ENCODE measurements around the gene MAPK9.
A peak's percentile ranks its signal among the peaks of the same experiment; 100 is the strongest.

Gene MAPK9

DNA sequence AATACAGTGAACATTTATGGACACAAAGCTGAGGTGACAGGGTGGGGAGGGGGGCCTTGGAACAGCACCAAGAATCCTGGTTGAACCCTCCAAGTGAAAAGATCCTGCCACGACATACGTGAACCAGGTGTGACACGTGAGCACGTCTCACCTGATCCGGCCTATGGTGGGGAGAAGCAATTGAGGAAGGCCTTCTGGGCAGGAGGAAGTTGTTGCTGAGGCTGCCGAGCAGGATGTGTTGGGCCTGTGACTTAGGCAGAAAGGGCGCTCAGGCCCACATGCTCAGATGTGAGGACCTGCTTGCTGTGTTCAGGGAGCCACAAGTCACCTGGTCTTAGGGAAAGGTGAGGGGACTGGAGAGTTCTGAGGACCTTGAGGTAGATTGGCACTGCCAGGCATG, 2.5 kb upstream of the MAPK9 start:
- Histone ChIP-seq H3K79me1 (ENCODE audit: low read depth, low read length) (peaks cover 13% of the 10 kb centered on the region), H2AFZ (ENCODE audit: low read length) (no peak overlapping the region), H3K27ac (replicated peaks; ENCODE audit: low read length) (no peak overlapping the region), H2BK120ac (ENCODE audit: low read depth, low read length) (no peak overlapping the region), H2BK15ac (ENCODE audit: low read length) (no peak overlapping the region), H3K4me1 (ENCODE audit: control insufficient read depth in 2 of 2, insufficient read depth in 1 of 2, low read depth in 1 of 2, low read length in 2 of 2) (peaks cover 0 to 11% of the 10 kb centered on the region in 2 donors), H3K14ac (ENCODE audit: low read length) (no peak overlapping the region), H3K4me3 (ENCODE audit: low read length in 2 of 2) (no peak overlapping the region), H4K8ac (ENCODE audit: low read depth, low read length) (no peak overlapping the region), H2AK5ac (ENCODE audit: low read depth, low read length) (no peak overlapping the region), H3K27me3 (ENCODE audit: control insufficient read depth in 3 of 3, insufficient read depth in 3 of 3, low read depth in 1 of 3, low read length in 3 of 3) (peaks cover 0 to 2% (median 0%) of the 10 kb centered on the region in 3 experiments), H3K36me3 (replicated peaks in 1 of 2; ENCODE audit: control insufficient read depth in 2 of 2, insufficient read depth in 2 of 2, low read length in 2 of 2) (peaks cover 7 to 13% of the 10 kb centered on the region in 2 donors), H2BK5ac (ENCODE audit: low read length) (no peak overlapping the region), H4K91ac (ENCODE audit: low read depth, low read length, poor library complexity) (no peak overlapping the region), H2BK12ac (ENCODE audit: low read length) (no peak overlapping the region), H3K4ac (ENCODE audit: low read length) (no peak overlapping the region), H3K4me2 (ENCODE audit: insufficient read depth, low read length, poor library complexity, severe bottlenecking) (no peak overlapping the region), H3K18ac (ENCODE audit: low read length) (no peak overlapping the region), H3K23ac (ENCODE audit: low read depth, low read length, poor library complexity) (no peak overlapping the region), H3K9me3 (replicated peaks in 1 of 2; ENCODE audit: control insufficient read depth in 2 of 2, insufficient read depth in 1 of 2, low read depth in 1 of 2, low read length in 2 of 2) (peaks cover 0 to 6% of the 10 kb centered on the region in 2 donors), H3K9ac (ENCODE audit: low read depth, low read length, poor library complexity) (peak overlapping the region; percentile 63)
- no peak for DNase-seq (ENCODE audit: low spot score)
- no CpG with 5 or more reads among the region's 7 CpGs for WGBS, 2 donors (ENCODE audit: extremely low coverage in 2 of 2, insufficient read length in 2 of 2, insufficient replicate concordance in 1 of 2)

DNA sequence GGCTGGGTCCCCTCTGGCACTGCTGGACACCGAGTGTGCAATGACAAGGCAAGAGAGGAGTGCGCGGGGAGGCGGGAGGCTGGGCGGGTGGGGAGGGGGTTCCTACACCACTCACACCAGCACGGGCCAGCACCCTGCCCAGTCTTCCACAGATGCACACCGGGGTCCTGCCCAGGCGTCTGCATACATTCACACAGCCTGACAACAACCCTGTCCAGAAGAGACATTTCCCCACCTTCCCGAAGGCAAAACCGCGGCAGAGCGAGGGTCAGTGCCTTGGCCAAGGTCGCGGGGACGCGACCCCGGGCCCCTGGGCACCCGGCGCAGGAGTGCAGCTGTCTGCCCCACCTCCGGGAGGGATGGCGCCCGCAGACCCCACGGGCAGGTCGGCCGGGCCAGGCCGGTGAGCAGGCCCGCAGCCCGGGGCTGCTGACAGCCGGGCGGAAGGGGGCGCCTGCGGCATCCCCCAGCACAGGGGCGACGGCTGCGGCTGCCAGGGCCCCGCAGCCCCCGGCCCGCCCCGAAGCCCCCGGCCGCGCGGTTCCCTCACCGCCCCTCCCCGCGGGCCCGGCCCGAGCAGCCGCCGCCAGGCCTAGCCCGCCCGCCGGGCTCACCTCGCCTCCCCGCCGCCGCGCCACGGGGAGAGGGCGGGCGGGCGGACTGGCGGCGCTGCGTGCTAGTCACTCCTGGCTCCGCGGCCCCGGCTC, 496 bp downstream of the MAPK9 start:
- H4K8ac ChIP-seq (ENCODE audit: low read depth, low read length), result no peak overlapping the region

DNA sequence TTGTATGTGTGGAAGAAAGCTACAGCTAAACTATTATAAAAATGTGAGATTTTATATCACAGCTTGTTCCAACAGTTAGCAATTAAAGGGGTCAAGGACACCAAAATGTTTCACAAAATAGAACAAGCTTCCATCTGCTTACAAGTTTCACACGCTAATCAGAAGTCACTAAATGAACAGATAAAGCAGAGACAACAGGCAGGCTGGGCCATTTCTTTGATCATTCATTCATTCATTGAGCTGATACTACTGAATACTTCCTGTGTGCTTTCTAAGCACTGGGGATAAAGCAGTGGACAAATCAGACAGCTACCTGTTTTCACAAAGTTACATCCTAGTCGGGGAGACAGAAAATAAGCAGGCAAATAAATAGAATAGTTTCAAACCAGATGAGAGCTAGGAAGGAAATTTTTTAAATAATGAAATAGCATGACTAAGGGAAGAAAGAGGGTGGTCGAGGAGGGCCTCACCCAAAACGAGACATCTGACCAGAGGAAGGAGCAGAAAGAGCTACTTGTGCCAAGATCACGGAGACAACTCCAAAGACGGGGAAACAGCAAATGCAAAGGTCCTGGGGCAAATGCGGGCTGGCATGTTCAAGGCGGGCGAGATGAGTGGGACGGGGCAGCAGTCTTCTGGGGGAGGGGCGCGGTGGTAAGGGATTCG, 1.2 kb downstream of the MAPK9 start:
- Histone ChIP-seq H3K4me3 (ENCODE audit: low read length in 2 of 2) (peak overlapping the region; percentile 88), H2AFZ (ENCODE audit: low read length) (no peak overlapping the region), H3K4me2 (ENCODE audit: insufficient read depth, low read length, poor library complexity, severe bottlenecking) (peak overlapping the region; percentile 99), H3K18ac (ENCODE audit: low read length) (no peak overlapping the region), H3K27me3 (ENCODE audit: control insufficient read depth in 3 of 3, insufficient read depth in 3 of 3, low read depth in 1 of 3, low read length in 3 of 3) (peaks cover 0 to 2% (median 0%) of the 10 kb centered on the region in 3 experiments), H2BK12ac (ENCODE audit: low read length) (no peak overlapping the region), H2BK5ac (ENCODE audit: low read length) (no peak overlapping the region), H3K4me1 (ENCODE audit: control insufficient read depth in 2 of 2, insufficient read depth in 1 of 2, low read depth in 1 of 2, low read length in 2 of 2) (peaks cover 0 to 11% of the 10 kb centered on the region in 2 donors), H2BK120ac (ENCODE audit: low read depth, low read length) (no peak overlapping the region), H3K4ac (ENCODE audit: low read length) (no peak overlapping the region), H4K8ac (ENCODE audit: low read depth, low read length) (no peak overlapping the region), H2AK5ac (ENCODE audit: low read depth, low read length) (peak overlapping the region; percentile 98), H3K36me3 (replicated peaks in 1 of 2; ENCODE audit: control insufficient read depth in 2 of 2, insufficient read depth in 2 of 2, low read length in 2 of 2) (peaks cover 11 to 37% of the 10 kb centered on the region in 2 donors), H2BK15ac (ENCODE audit: low read length) (no peak overlapping the region), H3K23ac (ENCODE audit: low read depth, low read length, poor library complexity) (no peak overlapping the region), H3K9ac (ENCODE audit: low read depth, low read length, poor library complexity) (peak overlapping the region; percentile 50), H3K14ac (ENCODE audit: low read length) (no peak overlapping the region), H4K91ac (ENCODE audit: low read depth, low read length, poor library complexity) (no peak overlapping the region), H3K79me1 (ENCODE audit: low read depth, low read length) (peaks cover 13% of the 10 kb centered on the region), H3K27ac (replicated peaks; ENCODE audit: low read length) (no peak overlapping the region), H3K9me3 (replicated peaks in 1 of 2; ENCODE audit: control insufficient read depth in 2 of 2, insufficient read depth in 1 of 2, low read depth in 1 of 2, low read length in 2 of 2) (peaks cover 5 to 19% of the 10 kb centered on the region in 2 donors)
- no peak for DNase-seq (ENCODE audit: low spot score)
- no CpG with 5 or more reads among the region's 13 CpGs for WGBS, 2 donors (ENCODE audit: extremely low coverage in 2 of 2, insufficient read length in 2 of 2, insufficient replicate concordance in 1 of 2)

More for the DNA sequence above, 496 bp downstream of the MAPK9 start:
- H3K27me3 ChIP-seq (ENCODE audit: control insufficient read depth in 3 of 3, insufficient read depth in 3 of 3, low read depth in 1 of 3, low read length in 3 of 3), result peaks cover 0 to 2% (median 0%) of the 10 kb centered on the region in 3 experiments
- H3K79me1 ChIP-seq (ENCODE audit: low read depth, low read length), result peaks cover 13% of the 10 kb centered on the region
- peaks cover 6 to 17% of the 10 kb centered on the region in 2 donors for H3K9me3 ChIP-seq (replicated peaks in 1 of 2; ENCODE audit: control insufficient read depth in 2 of 2, insufficient read depth in 1 of 2, low read depth in 1 of 2, low read length in 2 of 2)
- peak overlapping the region; percentile 89 for H2AFZ ChIP-seq (ENCODE audit: low read length)
- H2BK12ac ChIP-seq (ENCODE audit: low read length), result no peak overlapping the region
- H3K23ac ChIP-seq (ENCODE audit: low read depth, low read length, poor library complexity), result no peak overlapping the region
- H3K4ac ChIP-seq (ENCODE audit: low read length), result no peak overlapping the region
- no peak overlapping the region for H3K27ac ChIP-seq (replicated peaks; ENCODE audit: low read length)
- H3K36me3 ChIP-seq (replicated peaks in 1 of 2; ENCODE audit: control insufficient read depth in 2 of 2, insufficient read depth in 2 of 2, low read length in 2 of 2), result peaks cover 10 to 35% of the 10 kb centered on the region in 2 donors
- peaks cover 0 to 11% of the 10 kb centered on the region in 2 donors for H3K4me1 ChIP-seq (ENCODE audit: control insufficient read depth in 2 of 2, insufficient read depth in 1 of 2, low read depth in 1 of 2, low read length in 2 of 2)
- H2AK5ac ChIP-seq (ENCODE audit: low read depth, low read length), result peak overlapping the region; percentile 98
- peak overlapping the region; percentile 99 for H3K4me2 ChIP-seq (ENCODE audit: insufficient read depth, low read length, poor library complexity, severe bottlenecking)
- H3K14ac ChIP-seq (ENCODE audit: low read length), result peak overlapping the region; percentile 96
- no peak for DNase-seq (ENCODE audit: low spot score)
- peak overlapping the region; percentile 67 for H3K18ac ChIP-seq (ENCODE audit: low read length)
- H3K4me3 ChIP-seq (ENCODE audit: low read length in 2 of 2), result peak overlapping the region; percentile 88
- H4K91ac ChIP-seq (ENCODE audit: low read depth, low read length, poor library complexity), result no peak overlapping the region
- WGBS, 2 donors (ENCODE audit: extremely low coverage in 2 of 2, insufficient read length in 2 of 2, insufficient replicate concordance in 1 of 2), result no CpG with 5 or more reads among the region's 68 CpGs
- no peak overlapping the region for H2BK15ac ChIP-seq (ENCODE audit: low read length)
- peak overlapping the region; percentile 82 for H3K9ac ChIP-seq (ENCODE audit: low read depth, low read length, poor library complexity)
- H2BK120ac ChIP-seq (ENCODE audit: low read depth, low read length), result no peak overlapping the region
- H2BK5ac ChIP-seq (ENCODE audit: low read length), result no peak overlapping the region

DNA sequence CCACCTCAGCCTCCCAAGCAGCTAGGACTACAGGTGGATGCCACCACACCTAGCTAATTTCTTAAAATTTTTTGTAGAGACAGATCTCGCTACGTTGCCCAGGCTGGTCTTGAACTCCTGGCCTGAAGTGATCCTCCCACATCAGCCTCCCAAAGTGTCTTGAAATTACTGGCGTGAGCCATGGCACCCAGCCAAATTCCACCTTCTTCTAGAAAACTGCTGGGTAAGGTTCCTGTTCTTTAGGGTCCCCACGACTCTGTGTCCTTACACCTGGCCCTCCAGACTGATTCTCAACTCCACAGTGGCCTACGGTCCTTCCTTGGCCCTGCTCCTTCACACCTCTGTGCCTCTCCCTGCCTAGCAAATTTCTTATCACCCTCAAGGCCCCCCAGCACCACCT, 1.9 kb downstream of the MAPK9 start:
- Histone ChIP-seq H3K14ac (ENCODE audit: low read length) (no peak overlapping the region), H3K4me3 (ENCODE audit: low read length in 2 of 2) (no peak overlapping the region), H3K27ac (replicated peaks; ENCODE audit: low read length) (no peak overlapping the region), H2BK15ac (ENCODE audit: low read length) (no peak overlapping the region), H2BK5ac (ENCODE audit: low read length) (no peak overlapping the region), H3K4me1 (ENCODE audit: control insufficient read depth in 2 of 2, insufficient read depth in 1 of 2, low read depth in 1 of 2, low read length in 2 of 2) (peaks cover 0 to 11% of the 10 kb centered on the region in 2 donors), H3K36me3 (replicated peaks in 1 of 2; ENCODE audit: control insufficient read depth in 2 of 2, insufficient read depth in 2 of 2, low read length in 2 of 2) (peaks cover 9 to 43% of the 10 kb centered on the region in 2 donors), H3K4me2 (ENCODE audit: insufficient read depth, low read length, poor library complexity, severe bottlenecking) (no peak overlapping the region), H2BK120ac (ENCODE audit: low read depth, low read length) (no peak overlapping the region), H2AK5ac (ENCODE audit: low read depth, low read length) (no peak overlapping the region), H3K23ac (ENCODE audit: low read depth, low read length, poor library complexity) (no peak overlapping the region), H2AFZ (ENCODE audit: low read length) (no peak overlapping the region), H3K18ac (ENCODE audit: low read length) (no peak overlapping the region), H3K4ac (ENCODE audit: low read length) (no peak overlapping the region), H2BK12ac (ENCODE audit: low read length) (no peak overlapping the region), H4K8ac (ENCODE audit: low read depth, low read length) (no peak overlapping the region), H4K91ac (ENCODE audit: low read depth, low read length, poor library complexity) (no peak overlapping the region), H3K9me3 (replicated peaks in 1 of 2; ENCODE audit: control insufficient read depth in 2 of 2, insufficient read depth in 1 of 2, low read depth in 1 of 2, low read length in 2 of 2) (peaks cover 2 to 25% of the 10 kb centered on the region in 2 donors), H3K9ac (ENCODE audit: low read depth, low read length, poor library complexity) (no peak overlapping the region), H3K79me1 (ENCODE audit: low read depth, low read length) (peaks cover 13% of the 10 kb centered on the region), H3K27me3 (ENCODE audit: control insufficient read depth in 3 of 3, insufficient read depth in 3 of 3, low read depth in 1 of 3, low read length in 3 of 3) (no peaks in the 10 kb centered on the region)
- WGBS, 2 donors (ENCODE audit: extremely low coverage in 2 of 2, insufficient read length in 2 of 2, insufficient replicate concordance in 1 of 2), result no CpG with 5 or more reads among the region's 5 CpGs
- DNase-seq (ENCODE audit: low spot score), result no peak
